Omental fat pad (tissue), 4 donors: ENCODE results near the gene TNFSF9. TPM values are rescaled to one million over a fixed set of nuclear protein-coding genes. Genes with fewer than 3 reads are reported as not detected.
"Not testable (repeated sequence)": the region's sequence is repeated elsewhere in the genome, so short reads cannot be mapped to it uniquely, and the experiment has no call there.

Source experiments
- ATAC-seq: fragments of 150-250 bp; one replicate; pipeline ENCODE4 v1.9.1; 2016; ENCODE audit warnings: mild to moderate bottlenecking, moderate library complexity; ENCODE audit not compliant: low FRiP score
- DNase-seq: peaks from one replicate; pipeline ENCODE4 v3.0.0-alpha.2; 2019; ENCODE audit warnings: low spot score
- total RNA-seq, 4 donors: library from RNA; depleted of rRNA; stranded (reverse); fragments of >200 nt; gene quantifications; one replicate each; pipeline ENCODE4 v1.1.0, GENCODE V29; 2016
- TF ChIP-seq, protein P1 (sequence below), 3 donors: fragments of 450-650 bp; IDR thresholded peaks; one replicate each; pipeline ENCODE4 v1.5.1; 2016 to 2017; ENCODE audit warnings: antibody characterized with exemption in 3 of 3, mild to moderate bottlenecking in 3 of 3, moderate library complexity in 2 of 3

The TNFSF9 gene
- total RNA-seq, 4 donors from 2014 or later, result 0.94 to 4.2 (median 1.4) TPM

- TF ChIP-seq, protein P1, sequence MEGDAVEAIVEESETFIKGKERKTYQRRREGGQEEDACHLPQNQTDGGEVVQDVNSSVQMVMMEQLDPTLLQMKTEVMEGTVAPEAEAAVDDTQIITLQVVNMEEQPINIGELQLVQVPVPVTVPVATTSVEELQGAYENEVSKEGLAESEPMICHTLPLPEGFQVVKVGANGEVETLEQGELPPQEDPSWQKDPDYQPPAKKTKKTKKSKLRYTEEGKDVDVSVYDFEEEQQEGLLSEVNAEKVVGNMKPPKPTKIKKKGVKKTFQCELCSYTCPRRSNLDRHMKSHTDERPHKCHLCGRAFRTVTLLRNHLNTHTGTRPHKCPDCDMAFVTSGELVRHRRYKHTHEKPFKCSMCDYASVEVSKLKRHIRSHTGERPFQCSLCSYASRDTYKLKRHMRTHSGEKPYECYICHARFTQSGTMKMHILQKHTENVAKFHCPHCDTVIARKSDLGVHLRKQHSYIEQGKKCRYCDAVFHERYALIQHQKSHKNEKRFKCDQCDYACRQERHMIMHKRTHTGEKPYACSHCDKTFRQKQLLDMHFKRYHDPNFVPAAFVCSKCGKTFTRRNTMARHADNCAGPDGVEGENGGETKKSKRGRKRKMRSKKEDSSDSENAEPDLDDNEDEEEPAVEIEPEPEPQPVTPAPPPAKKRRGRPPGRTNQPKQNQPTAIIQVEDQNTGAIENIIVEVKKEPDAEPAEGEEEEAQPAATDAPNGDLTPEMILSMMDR (IDR thresholded peaks at IDR 0.05), result no peak
- no peak for DNase-seq
- no peak for ATAC-seq
These were observed 31.6 kb upstream of the TNFSF9 start for GRCh38 chr19:6499052-6499790.

GRCh38 chr19:6500837-6501739, 29.7 kb upstream of the TNFSF9 start:
- ATAC-seq (no peak), DNase-seq (no peak)
- TF ChIP-seq, protein P1 (IDR thresholded peaks at IDR 0.05), result no peak

- DNase-seq (no peak), ATAC-seq (no peak)
- TF ChIP-seq, protein P1 (IDR thresholded peaks at IDR 0.05), result no peak
These were observed 28.8 kb upstream of the TNFSF9 start, which contains the start of gene TUBB4A for GRCh38 chr19:6501740-6502648. Gene TUBB4A (minus strand): TSS chr19:6502309. CDS start chr19:6502212, 97 bp downstream.

GRCh38 chr19:6503407-6504201, 27.2 kb upstream of the TNFSF9 start:
- DNase-seq (no peak), ATAC-seq (no peak)
- TF ChIP-seq, protein P1 (IDR thresholded peaks at IDR 0.05), result no peak

DNA sequence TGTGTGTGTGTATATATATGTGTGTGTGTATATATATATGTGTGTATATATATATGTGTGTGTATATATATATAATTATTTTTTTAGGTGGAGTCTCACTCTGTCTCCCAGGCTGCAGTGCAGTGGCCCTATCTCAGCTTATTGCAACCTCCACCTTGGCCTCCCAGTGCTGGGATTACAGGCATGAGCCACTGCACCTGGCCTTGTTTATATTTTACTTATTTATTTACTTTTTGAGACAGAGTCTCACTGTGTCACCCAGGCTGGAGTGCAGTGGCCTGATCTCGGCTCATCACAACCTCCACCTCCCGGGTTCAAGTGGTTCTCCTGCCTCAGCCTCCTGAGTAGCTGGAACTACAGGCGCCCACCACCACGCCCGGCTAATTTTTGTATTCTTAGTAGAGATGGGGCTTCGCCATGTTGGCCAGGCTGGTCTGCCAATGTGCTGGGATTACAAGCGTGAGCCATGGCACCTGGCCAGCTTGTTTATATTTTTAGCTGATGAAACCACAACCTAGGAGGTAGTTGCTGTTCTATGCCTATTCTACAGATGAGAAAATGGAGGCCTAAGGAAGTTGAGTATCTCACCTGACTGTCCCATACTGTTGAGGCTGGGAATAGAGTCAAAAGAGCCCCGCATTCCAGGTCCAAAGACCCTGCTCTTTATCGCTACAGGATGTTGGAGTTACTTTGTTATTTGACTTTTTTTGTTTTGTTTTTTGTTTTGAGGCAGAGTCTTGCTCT, 22.6 kb upstream of the TNFSF9 start:
- DNase-seq, ATAC-seq: not testable (repeated sequence)

DNA sequence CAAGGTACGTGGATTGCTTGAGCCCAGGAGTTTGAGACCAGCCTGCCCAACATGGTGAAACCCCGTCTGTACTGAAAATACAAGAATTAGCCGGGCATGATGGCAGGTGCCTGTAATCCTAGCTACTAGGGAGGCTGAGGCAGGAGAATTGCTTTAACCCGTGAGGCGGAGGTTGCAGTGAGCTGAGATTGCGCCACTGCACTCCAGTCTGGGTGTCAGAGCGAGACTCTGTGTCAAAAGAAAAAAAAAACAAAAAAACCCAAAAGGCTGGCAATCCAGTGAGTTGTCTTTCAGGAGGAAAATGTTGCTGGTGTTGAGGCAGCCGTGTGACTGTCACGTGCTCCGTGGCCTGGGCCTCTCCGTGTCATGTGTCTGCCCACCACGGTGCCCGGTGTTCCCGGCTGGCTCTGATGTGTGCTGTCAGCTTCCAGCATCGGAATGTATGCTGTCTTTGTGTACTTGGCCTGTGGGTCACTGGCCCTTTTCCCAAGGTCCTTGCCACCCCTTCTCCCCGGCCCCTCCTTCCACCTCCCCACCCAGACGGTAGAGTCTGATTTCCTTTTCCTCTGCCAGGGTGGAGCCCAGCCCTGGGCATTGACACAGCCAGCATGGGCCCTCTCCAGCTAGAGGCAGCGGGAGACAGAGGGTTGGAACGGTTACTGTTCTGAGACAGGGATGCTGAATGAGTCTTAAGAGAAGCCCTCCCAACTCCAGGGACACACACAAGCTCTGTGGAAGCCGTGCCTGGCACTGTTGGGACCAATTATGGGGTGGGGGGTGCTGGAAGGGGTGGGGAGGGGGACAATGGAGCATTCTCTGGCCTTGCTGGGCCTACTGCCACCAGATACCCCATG, 21.5 kb upstream of the TNFSF9 start:
- ATAC-seq, result no peak
- TF ChIP-seq, protein P1 (IDR thresholded peaks at IDR 0.05), result no peak
- DNase-seq, result no peak
